Vagina (tissue), 2 donors: ENCODE results near the gene NUDT8.

ENCODE experiments used
- CTCF ChIP-seq, 3 experiments: fragments of 450-650 bp in 2 of 3; fragments of 200-600 bp in 1 of 3; sonication (generic) in 1 of 3; IDR thresholded peaks; one replicate each; pipeline ENCODE4 v1.5.1; 2017 to 2019; ENCODE audit warnings: antibody characterized with exemption in 3 of 3, mild to moderate bottlenecking in 2 of 3, moderate library complexity in 2 of 3
- POLR2AphosphoS5 ChIP-seq, 2 donors: sonication (generic); formaldehyde crosslinking; IDR thresholded peaks; one replicate each; pipeline ENCODE4 v1.9.0; 2017; ENCODE audit warnings: antibody characterized with exemption in 2 of 2, mild to moderate bottlenecking in 2 of 2, low read depth in 1 of 2; ENCODE audit not compliant: insufficient read depth in 1 of 2

- no peak for TF ChIP-seq CTCF (IDR thresholded peaks at IDR 0.05)
- TF ChIP-seq POLR2AphosphoS5 (IDR thresholded peaks at IDR 0.05; ENCODE audit: insufficient read depth in 1 of 2, low read depth in 1 of 2): no peak
Observed at GRCh38 chr11:67611165-67611564, 18.6 kb downstream of the NUDT8 start.
